AG09319 (cell line): ENCODE results near the gene PRKAG2.

ENCODE experiments used
- DNase-seq: peaks from one replicate; pipeline ENCODE4 v3.0.0-alpha.2; 2010; ENCODE audit warnings: low read depth; ENCODE audit errors: extremely low read depth
- TF ChIP-seq, protein P1 (sequence below): IDR thresholded peaks from 2 replicates; pipeline ENCODE4 v1.5.1; 2011; ENCODE audit warnings: low read depth, mild to moderate bottlenecking, inconsistent platforms, low read length, moderate library complexity

PRKAG2 gene

DNA sequence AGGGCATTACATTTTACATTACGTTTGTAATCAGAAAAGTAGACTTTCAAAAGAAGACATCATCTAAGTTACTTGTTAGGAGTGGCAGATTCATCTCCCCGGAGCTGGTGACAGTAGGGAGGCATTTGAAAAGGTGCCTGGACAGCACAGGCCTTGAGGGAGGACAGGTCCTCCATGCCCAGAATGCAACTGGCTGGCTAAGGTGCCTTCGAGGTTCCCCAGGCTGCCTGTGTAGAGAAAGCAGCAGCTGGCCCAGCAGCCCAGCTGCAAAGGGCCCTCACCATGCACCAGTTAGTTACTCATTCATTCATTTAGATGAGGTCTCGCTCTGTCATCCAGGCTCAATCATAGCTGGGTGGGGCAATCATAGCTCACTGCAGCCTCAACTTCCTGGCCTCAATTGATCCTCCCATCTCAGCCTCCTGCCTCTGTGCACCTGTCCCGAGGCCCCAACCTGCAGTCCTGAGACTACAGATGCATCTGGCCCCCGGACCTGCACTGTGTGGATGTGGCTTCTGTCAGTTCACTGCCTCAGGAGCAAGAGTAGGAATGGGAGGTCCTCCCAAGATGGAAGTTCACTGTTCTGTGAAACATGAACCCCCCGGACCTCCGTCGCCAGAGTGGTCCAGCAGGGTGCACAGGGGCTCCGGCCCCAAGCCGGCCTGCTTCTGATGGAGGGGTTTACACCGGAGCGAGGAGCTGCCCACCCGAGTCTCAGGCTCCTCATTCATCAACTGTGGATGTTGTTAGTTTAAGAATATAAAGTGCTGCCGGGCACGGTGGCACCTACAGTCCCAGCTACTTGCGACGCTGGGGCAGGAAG, 36.6 kb downstream of the PRKAG2 start:
- DNase-seq = no peak
- TF ChIP-seq, protein P1, sequence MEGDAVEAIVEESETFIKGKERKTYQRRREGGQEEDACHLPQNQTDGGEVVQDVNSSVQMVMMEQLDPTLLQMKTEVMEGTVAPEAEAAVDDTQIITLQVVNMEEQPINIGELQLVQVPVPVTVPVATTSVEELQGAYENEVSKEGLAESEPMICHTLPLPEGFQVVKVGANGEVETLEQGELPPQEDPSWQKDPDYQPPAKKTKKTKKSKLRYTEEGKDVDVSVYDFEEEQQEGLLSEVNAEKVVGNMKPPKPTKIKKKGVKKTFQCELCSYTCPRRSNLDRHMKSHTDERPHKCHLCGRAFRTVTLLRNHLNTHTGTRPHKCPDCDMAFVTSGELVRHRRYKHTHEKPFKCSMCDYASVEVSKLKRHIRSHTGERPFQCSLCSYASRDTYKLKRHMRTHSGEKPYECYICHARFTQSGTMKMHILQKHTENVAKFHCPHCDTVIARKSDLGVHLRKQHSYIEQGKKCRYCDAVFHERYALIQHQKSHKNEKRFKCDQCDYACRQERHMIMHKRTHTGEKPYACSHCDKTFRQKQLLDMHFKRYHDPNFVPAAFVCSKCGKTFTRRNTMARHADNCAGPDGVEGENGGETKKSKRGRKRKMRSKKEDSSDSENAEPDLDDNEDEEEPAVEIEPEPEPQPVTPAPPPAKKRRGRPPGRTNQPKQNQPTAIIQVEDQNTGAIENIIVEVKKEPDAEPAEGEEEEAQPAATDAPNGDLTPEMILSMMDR = no peak

DNA sequence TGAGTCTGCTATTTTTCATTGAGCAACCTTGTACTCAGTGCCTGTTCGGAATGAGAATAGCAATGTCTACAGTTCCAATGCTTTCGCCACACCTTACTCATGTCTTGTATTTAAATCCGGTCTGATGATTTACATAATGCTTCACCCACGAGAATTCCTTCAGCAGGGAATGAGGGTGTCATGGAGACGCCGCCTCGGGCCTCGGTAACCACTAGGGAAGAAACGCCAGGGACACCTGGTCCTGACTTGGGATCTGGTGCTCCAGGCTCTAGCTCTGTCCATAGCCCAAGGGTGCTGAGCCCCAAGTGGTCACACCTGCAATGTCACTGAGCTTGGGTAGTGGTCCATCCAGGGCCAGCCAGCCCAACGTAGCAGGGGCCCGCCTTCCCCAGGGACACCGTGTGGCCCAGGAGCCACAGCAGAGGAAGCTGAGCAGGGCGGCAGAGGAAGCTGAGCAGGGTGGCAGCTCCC, 37.4 kb downstream of the PRKAG2 start:
- DNase-seq = no peak
- TF ChIP-seq, protein P1 = no peak

DNA sequence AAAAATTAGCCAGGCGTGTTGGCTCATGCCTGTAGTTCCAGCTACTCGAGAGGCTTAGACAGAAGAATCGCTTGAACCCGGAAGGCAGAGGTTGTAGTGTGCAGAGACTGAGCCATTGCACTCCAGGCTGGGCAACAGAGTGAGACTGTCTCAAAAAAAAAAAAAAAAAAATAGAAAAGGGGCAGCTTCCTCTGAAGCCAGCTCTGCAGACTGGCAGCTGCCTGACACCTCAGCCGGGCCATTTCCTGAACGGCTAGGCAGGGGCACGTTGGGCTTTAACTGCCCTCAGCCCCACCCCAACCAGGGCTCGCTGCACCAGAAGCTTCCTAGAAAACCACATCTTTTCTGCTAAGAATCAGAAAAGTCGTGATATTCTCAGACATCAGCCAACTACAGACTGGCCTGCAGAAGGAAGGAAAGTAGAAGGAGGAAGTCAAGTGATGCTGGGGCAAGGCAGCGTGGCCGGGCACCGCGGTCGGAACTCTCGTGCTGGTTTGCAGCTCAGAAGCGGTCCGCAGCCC, 38.0 kb downstream of the PRKAG2 start:
- DNase-seq = no peak
- TF ChIP-seq, protein P1 = no peak

DNA sequence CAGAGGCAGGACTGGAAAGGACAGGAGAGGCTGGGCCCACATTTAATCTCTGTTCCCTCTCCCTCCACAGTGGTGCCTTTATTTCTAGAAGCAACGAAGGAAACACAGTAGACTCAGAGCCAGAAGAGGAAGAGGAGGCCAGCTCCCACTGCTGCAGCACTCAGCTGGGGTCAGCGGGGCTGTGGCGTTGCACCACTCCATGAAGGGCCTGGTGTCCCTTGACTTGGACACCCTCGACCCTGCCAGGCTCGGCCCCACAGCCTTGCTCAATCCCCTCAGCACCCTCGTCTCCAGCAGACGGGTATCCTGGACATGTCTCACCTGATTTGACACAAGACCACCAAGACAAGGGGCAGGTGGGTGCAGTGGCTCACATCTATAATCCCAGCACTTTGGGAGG, 38.8 kb downstream of the PRKAG2 start:
- no peak for DNase-seq
- TF ChIP-seq, protein P1 = no peak

DNA sequence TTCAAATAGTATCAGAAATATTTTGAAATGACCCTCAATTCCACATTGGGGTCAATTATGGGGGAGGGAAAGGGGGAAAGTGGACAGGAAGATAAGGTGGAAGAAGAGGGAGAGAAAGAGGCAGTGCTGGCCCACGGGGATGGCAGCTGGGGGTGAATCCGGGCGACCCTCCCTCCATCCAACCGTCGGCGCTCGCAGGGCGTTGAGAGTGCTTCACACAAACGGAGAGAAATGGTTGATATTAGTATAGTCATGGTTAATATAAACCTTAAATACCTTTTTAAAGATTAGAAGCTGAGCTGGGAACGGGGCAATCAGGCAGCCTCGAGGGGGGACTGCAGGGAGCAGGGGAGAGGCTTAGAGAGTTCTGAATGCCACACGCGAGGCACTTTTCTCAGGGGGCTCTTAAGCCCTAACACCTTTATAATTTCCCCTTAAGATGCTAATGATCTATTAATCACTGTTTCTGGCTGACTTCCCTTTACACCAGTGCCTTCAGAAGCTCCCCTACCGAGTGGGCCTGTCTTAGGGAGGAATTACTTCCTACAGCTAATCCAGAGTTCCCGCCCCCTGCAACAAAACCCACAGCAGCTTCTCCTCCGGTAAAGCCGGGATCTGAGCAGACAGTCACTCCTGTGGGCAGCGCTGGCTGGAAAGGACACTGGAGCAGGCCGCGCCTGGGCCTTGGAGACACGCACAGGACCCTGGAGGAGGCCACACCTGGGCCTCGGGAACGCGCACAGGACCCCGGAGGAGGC, 39.5 kb downstream of the PRKAG2 start:
- TF ChIP-seq, protein P1 = no peak
- no peak for DNase-seq

DNA sequence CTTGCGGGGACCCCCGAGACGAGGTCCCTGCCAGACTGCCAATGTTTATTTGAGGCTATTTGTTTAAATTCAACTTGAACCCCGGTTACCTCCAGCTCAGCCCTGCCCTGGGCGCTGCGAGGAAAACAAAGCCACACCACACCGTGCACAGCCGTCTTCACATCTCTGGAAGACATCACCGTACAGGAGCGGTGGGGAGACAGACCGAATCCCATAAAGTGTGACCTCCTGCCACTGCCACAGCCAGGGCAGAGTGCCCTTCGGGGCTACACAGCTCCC, 40.0 kb downstream of the PRKAG2 start:
- no peak for DNase-seq
- TF ChIP-seq, protein P1 = no peak
